Stimulated activated CD4-positive, alpha-beta T cell treated with anti-CD3 and anti-CD28 coated beads, Interleukin-15, amount 100 ng/mL, for 48 hours (primary cell): Measurements from ENCODE around the gene COMTD1.

Source experiments
- DNase-seq, 2 donors: peaks; one replicate each; pipeline ENCODE4 v3.0.0-alpha.2; 2020; ENCODE audit warnings: low read depth in 2 of 2

COMTD1 gene

GRCh38 chr10:75245354-75246250, 9.8 kb upstream of the COMTD1 start:
- no peak for DNase-seq

- no peak for DNase-seq
Observed at GRCh38 chr10:75244487-75245353, 9.0 kb upstream of the COMTD1 start.

- no peak for DNase-seq
Observed at GRCh38 chr10:75243426-75243825, 7.7 kb upstream of the COMTD1 start.

GRCh38 chr10:75240329-75241076, 4.7 kb upstream of the COMTD1 start:
- no peak for DNase-seq

GRCh38 chr10:75239096-75239790, 3.5 kb upstream of the COMTD1 start:
- no peak for DNase-seq

- no peak for DNase-seq
Observed at GRCh38 chr10:75238182-75239095, 2.7 kb upstream of the COMTD1 start.

GRCh38 chr10:75236178-75236825, 545 bp upstream of the COMTD1 start:
- no peak for DNase-seq

- DNase-seq: peak; percentile 8 to 9
Observed at GRCh38 chr10:75234683-75235374, 928 bp downstream of the COMTD1 start.

- DNase-seq: peak; percentile 97 to 99
Observed at GRCh38 chr10:75234017-75234682, 1.6 kb downstream of the COMTD1 start.

- DNase-seq: no peak
Observed at GRCh38 chr10:75233444-75234016, 2.2 kb downstream of the COMTD1 start.

GRCh38 chr10:75231672-75232581, 3.8 kb downstream of the COMTD1 start:
- no peak for DNase-seq

GRCh38 chr10:75230600-75231038, 5.1 kb downstream of the COMTD1 start:
- peak; percentile 89 to 91 for DNase-seq

GRCh38 chr10:75229971-75230370, 5.8 kb downstream of the COMTD1 start:
- DNase-seq: no peak

- DNase-seq: no peak
Observed at GRCh38 chr10:75228834-75229233, 6.9 kb downstream of the COMTD1 start.

GRCh38 chr10:75228278-75228677, 7.5 kb downstream of the COMTD1 start:
- no peak for DNase-seq

GRCh38 chr10:75226656-75227055, 9.1 kb downstream of the COMTD1 start:
- DNase-seq: no peak

- no peak for DNase-seq
Observed at GRCh38 chr10:75226095-75226494, 9.7 kb downstream of the COMTD1 start.
